ENCODE results near the gene TC2N.
A peak's percentile ranks its signal among the peaks of the same experiment; 100 is the strongest.
"Not testable (repeated sequence)": the region's sequence is repeated elsewhere in the genome, so short reads cannot be mapped to it uniquely, and the experiment has no call there.

TC2N gene

DNA sequence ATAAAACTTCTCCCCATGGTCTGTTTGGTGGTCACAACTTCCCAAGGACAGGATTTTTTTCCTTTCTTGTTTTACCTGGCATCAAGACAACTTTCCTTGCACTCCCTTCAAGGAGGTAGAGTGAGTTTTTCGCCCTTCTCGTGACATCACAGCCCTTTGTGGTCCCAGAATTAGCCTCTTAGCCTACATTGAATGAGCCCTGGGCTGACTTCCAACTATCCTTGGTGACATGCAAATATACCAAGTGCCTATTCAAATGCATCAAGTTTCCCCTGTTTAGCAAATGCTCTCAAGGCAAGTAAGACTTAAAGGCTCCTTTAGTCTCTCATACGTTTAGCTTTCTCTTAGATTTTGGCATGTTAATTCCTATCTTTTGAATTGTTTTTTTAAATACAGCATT, 36.6 kb downstream of the TC2N start:
- peak; percentile 38 for DNase-seq

DNA sequence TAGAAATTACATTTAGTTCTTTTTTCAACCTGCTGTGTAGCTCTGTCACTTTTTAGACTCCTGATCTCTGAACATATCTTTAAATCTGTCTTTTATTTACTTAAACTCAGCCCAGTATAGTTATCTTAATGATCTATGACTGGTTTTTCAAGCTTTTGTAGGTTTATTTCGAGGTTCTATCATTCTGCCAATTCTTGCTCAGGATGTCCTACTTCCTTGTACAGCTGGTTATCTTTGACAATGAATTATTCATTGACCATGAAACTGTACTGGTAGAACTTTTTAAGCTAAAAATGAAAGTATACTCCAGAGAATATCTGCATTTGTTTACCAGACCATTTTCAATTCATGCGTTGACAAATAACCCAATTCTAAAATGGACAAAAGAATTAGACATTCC, 37.8 kb downstream of the TC2N start:
- DNase-seq: no peak

DNA sequence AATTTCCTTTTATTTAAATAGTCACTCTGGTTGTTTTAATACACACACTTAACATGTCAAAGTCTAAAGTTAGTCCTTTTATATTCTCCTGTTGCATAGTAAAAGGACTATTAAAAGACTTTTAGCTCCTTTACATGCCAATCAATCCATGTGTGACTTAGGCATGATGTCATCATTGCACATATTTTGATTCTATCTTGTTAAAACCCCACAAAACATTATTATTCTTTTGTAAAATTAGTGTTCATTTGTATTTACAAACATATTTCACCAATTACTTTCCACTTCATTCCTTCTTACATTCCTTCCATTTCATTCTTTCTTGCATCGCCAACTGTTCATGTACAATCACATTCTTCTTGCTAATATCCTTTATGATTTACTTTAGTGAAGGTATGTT, 39.6 kb downstream of the TC2N start:
- no peak for DNase-seq

DNA sequence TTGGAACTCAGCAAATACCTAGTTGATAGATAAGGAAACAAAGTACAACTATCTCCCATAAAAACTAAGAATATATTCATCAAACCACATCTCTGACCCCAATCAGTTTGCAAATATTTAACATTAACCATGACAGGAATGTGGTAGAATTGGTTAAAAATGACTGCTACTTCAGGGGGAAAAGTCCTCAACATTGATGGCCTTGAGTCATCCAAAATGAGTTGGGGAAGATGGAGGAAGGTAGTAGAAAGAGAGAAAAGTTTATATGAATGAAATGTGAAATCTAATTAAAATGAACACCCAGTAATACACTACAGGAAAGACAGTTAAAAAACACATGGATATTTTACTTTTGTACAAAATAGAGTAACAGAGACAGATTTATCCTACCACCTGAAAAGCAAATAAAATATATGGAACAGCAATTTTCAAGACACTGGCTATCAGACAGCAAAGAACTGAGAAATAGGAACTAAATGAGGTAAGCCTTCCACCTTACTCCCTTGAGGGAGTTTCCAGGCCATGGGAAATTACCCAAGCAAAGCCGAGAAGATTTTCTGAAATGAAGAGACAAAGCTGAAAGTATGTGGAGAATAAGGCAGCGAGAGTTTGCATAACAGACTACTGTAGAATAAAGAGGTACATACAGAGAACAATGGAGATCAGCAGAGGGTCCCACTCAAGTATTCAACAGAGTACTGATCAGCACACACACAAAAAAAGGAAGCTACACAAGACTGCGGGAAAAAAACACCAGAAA, 49.6 kb downstream of the TC2N start:
- DNase-seq: no peak

DNA sequence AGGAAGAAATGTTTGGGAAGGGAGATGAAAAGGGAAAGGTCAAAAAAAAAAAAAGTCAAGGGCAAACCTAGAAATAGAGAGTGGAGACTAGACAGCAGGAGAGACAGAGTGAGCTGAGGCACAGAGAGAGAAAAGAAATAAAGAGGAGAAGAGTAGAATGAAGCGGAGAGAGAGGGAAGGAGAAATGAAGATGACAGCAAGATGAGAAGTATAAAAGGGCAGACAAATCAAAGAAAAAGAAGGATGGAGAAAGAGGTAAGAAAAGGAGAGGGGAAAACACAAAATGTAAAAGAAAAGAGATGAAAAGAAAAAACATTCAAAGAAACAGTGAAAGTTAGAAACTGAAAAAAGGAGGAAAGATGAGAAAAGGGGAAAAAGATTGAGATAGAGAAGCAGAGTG, 53.0 kb downstream of the TC2N start:
- no peak for DNase-seq

DNA sequence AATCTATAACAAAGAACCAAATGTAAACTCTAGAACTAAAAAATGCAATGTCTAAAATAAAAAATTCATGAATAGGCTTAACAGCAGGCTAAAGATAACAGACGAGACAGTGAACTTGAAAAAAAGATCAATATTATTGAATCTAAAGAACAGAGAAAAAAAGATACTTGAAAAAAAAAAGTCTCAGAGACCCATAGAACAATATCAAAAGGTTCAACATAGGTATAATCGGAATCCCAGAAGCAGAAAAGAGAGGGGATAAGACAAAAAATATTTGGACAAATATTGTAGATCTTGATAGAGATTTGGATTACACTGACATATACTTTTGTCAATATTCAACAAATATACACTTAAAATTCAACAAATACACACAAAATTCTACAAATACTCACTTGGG, 56.6 kb downstream of the TC2N start:
- no peak for DNase-seq

DNA sequence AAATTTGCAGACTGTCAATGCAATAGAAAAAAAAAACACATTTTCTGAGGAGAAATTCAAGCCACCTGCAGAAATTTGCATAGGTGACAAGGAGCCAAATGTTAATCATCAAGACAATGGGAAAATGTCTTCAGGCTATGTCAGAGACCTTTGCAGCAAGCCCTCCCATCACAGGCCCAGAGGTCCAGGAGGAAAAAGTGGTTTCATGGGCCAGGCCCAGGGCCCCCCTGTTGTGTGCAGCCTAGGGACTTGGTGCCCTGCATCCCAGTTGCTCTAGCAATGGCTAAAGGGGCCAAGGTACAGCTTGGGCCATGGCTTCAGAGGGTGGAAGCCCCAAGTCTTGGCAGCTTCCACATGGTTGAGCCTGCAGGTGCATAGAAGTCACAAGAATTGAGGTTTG, 60.6 kb downstream of the TC2N start:
- no peak for DNase-seq

DNA sequence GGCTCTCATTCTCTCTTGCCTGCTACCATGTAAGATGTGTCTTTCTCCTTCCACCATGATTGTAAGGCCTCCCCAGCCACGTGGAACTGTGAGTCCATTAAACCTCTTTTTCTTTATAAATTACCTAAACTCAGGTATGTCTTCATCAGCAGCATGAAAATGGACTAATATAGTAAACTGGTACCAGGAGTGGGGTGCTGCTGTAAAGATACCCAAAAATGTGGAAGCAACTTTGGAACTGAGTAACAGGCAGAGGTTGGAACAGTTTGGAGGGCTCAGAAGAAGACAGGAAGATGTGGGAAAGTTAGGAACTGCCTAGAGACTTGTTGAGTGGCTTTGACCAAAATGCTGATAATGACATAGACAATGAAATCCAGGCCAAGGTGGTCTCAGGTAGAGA, 61.2 kb downstream of the TC2N start:
- not testable (repeated sequence) for DNase-seq

DNA sequence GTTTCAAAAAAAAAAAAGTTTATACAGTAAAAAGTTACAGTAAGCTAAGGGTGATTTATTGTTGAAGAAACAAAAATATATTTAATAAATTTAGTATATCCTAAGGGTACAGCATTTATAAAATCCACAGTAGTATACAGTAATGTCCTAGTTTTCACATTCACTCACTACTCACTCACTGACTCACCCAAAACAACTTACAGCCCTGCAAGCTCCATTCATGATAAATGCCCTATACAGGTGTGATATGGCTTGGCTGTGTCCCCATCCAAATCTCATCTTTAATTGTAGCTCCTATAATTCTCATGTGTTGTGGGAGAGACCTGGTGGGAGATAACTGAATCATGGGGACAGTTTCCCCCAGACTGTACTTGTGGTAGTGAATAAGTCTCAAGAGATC, 61.7 kb downstream of the TC2N start:
- no peak for DNase-seq

DNA sequence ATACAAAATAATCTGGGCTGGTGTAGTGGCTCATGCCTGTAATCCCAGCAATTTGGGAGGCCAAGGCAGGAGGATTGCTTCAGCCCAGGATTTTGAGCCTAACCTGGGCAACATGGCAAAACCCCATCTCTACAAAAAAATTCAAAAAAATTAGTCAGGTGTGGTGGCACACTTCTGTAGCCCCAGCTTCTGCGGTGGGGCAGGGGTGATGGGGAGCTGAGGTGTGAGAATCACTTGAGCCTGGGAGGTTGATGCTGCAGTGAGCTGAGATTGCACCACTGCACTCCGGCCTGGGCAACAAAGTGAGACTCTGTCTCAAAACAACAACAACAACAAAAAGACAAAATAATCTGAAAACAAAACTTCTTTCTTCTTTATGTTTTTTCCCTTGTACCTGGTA, 66.0 kb downstream of the TC2N start:
- no peak for DNase-seq

DNA sequence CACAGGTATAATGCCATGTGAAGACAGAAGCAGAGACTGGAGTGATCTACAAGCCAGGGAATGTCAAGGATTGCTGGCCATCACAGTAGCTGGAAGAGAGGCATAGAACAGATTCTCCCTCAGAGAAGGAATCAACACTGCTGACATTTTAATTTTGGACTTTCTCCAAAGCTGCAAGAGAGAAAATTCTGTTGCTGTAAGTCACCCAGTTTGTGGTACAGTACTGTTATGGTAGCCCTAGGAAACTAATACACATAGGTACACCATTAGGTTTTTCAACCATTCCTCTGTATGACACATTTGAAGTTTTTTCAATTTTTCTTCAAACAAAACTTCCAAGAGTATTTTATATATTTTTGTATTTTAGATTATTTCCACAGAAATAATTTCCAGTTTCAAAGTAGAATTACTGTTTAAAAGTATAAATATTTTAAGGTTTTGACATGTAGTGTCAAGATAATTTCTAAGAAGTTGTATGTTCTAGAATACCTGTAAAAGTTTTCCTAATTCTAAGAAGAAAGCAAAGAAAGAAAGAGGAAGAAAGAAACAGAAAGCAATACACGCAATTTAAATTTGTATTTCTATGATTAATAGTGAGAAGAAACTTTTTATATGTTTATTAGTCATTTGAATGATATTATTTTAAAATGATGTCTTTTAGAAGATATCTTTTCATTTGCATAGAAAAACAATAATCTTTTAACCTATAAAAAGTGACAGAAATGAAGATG, 70.6 kb downstream of the TC2N start:
- DNase-seq: no peak

DNA sequence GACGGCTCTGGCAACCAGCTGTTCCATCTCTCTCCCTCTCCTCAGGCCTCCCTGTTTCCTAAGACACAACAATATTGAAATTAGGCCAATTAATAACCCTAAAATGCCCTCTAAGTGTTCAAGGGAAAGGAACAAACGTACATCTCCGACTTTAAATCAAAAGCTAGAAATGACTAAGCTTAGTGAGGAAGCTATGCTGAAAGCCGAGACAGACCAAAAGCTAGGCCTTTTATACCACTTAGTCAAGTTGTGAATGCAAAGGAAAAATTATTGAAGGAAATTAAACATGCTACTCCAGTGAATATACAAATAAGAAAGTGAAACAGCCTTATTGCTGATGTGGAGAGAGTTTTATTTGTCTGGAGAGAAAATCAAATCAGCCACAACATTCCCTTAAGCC, 73.6 kb downstream of the TC2N start:
- DNase-seq: no peak

DNA sequence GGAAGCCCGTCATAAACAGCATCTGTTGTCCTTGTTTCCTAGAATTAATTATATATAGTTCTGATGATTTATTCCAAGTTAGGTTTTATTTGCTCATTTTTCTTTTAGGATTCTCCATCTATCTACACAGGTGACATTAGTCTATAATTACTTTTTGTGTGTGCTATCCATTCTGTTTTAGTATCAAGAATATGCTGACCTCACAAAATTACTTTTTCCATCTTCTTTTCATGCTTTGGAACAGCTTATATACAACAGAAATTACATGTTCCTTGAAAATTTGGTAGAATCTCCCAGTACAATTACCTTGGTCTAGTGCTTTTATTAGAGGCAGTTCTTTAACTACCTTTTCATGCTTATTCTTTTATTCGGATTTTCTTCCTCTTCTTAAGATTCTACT, 81.1 kb downstream of the TC2N start:
- DNase-seq: no peak

DNA sequence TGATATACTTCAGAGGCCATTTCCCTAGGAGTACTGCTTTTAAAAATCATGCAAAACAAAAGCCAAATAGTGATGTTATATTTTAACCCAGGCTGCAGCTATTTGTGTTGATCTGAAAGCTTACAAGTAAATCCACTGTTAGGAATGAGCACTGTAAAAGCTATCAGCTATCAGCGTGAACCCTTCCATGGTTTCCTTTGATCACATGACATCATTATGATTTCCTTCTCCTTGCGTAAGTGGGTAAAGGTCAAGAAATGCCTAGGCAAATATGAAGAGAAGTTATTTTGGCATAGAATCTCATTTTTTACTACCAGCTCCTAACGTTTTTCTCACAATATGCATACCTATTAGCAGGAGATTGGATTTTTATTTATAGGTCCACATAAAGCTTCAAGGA, 86.9 kb downstream of the TC2N start:
- DNase-seq: no peak

DNA sequence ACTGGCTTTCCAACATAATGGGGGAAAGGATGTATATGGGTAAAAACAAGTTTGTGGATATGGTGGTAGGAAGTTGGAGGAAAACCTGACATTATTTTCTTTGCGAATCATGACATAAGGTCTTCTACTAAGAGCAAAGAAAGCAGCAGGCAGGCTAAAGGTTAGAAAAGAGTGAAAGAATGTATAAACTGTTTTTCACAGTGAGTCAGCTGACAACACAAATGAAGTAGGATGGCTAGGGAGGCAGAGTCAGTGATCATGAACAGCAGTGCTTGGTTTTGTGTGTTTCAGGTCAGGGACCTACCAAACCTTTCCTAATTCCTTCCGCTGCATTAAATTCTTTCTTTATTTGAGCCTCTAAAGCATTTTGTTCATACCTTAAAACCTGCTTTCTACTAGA, 89.1 kb downstream of the TC2N start:
- DNase-seq: no peak

DNA sequence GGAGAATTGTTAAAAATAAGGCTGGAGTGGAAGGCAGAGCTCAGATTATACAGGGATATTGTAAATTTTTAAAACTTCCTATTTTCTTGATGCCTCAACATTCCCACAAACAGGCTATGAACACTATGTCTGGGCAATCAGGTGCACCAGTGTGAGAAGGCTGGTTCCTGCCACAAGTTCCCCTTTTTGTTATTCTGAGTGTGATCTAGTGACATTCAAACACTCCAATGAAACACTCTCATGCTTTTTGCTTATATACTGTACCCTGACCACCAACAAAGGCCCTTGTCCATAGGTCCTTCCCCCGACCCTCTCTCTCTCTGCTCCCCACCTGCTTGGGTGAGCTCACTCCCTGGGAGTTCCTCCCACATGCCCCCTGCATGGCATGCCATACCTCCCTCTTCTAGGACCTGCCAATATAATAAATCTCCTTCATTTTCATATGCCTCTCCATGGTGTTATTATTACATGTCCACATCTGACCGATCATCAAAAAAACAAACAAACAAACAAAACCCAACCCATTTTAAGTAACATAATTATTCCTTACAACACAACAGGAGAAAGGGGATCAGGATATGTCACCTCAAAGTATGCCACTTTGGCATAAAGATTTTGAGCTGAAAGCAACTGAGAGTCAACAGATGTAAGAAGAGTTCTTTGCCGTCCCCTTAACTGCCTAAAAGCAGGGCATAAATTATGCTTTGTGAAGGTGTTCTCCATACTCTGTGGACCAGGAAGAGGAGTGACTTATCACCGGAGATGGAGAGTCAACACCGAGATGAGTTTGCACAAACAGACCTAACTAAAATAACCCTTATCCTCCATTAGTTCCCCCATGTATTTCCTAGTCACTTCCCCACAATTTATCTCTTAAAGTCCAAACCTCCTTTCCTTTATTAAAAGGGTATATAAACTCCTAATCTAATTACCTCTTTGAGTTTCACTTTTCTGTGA, 92.9 kb downstream of the TC2N start:
- no peak for DNase-seq

DNA sequence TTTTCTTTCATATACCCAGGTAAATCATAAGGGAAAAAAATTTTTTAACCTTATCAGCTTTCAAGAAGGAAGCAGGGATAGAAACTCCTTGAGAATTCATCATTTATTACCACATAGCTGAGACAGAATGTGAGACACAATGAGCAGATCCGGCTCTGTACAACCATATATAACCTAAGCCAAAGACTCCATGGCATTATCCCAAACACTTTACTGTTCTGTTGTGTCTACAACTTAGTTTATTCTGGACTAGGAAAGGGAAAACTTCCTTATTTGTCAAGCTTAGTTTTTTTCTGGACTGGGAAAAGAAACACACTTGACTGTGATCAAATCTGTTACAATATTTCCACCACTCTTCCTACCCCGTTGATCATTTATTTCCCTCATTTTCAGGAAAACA, 97.2 kb downstream of the TC2N start:
- no peak for DNase-seq

DNA sequence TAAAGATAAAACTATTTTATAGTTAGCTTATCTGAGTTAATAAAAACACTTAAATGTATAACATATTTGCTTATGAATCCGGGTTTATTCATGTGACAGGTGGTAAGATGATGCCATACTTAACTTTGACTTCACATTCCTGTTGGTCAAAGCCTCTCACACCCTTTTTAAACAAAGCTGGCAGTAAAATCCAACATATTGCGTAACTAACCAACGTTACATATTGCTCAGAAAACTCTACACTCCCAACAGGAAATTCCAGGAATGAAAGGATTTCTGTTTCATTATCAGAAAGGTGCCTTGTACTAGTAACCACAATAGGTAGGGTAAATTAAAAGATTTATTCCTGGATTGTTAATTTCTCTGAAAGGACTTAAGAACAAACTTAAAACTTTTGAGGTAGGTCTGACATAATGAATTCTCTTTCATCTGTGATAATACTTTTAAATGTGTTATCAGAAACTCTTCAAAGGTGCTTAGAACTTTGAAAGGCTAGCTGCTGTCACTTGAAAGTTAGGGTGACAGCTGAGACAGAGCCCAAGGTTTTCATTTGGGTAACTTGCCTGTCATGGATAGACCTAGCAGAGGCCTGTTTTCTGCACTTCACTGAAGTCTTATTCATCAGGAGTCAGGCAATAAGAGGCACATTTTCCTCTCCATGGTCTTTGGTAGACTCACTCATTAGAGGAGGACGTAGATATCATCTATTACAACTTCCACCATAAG, 111.6 kb downstream of the TC2N start:
- DNase-seq: no peak

DNA sequence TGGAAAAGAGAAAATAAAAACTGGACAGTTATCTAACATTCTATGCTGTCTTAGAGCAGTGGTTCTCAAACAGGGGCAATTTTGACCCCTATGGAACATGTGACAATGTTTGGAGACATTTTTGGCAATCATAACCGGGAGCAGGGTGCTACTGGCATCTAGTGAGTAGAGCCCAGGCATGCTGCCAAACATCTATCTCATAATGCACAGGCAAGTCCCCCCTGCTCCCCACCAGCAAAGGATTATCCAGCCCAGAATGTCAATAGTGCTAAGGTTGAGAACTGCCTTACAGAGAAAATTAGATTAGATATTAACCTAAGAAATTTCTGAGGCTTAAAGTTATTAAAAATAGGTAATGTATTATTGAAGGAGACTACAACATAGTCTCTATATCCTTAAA, 112.5 kb downstream of the TC2N start:
- DNase-seq: peak; percentile 5

DNA sequence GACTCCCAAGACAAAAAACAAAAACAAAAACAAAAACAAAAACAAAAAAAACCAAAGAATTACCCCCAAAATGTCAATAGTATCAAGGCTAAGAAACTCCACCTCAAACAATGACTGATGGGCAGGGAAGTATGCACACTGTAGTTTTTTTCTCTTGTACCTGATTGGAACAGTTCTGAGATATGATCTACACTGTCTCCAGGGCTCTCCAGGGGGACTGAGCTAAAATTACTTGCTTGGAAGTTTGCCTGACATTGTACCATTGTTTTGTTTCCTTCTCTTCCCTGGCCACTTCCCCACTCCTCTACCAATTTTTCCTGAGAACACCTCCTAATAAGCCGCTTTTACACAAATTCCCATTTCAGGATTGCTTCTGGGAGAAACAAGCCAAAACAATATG, 113.2 kb downstream of the TC2N start:
- DNase-seq: no peak

DNA sequence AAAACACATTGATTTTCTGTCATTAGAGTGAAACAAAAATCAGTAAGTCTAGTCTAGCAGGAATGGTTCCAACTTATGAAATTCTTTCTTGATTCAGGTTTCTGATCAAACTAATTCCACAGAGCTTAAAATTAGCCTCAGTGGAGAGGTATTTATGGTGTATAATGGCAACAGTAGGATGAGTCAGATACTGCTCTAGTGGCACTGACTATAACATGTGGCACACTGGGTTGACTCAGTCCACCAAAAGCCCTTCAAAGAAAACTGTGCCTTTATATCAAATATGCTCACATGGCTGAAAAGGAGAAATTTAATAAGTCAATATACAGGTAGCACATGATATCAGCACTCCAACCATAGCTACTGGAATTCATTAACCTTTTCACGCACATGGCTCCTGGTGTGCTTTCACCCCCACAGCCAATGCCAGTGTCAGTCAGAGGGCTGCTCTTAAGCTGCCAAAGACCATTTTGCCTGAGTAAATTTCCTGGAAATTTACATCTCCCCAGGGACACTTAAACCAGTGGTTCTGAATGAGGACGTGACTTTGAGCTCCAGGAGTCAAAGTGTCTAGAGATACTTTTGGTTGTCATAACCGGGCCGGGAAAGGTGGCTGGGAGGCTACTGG, 113.7 kb downstream of the TC2N start:
- peak; percentile 23 for DNase-seq

DNA sequence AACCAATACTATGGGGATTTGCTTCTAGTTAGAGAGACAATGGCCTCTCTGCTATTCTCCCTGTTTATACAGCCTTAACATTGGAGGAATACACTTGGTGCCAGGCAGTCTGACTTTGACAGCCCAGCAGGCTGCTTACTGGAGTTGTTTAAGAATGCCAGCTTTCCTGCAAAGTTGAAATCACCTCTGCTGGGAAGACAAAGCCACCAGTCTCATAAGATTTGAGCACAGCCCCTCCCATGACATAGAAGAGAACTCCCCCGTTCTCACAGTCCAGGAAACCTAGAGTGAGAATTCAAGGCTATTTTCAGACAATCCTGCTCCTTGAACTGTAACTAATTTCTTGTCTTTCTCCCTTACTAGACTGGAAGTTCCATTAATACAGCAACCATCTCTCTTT, 114.4 kb downstream of the TC2N start:
- DNase-seq: no peak

All from NCI-H345 (cell line).